Measurements from ENCODE around the gene ZBTB8B.
"Not testable (repeated sequence)": the region's sequence is repeated elsewhere in the genome, so short reads cannot be mapped to it uniquely, and the experiment has no call there.

DNA sequence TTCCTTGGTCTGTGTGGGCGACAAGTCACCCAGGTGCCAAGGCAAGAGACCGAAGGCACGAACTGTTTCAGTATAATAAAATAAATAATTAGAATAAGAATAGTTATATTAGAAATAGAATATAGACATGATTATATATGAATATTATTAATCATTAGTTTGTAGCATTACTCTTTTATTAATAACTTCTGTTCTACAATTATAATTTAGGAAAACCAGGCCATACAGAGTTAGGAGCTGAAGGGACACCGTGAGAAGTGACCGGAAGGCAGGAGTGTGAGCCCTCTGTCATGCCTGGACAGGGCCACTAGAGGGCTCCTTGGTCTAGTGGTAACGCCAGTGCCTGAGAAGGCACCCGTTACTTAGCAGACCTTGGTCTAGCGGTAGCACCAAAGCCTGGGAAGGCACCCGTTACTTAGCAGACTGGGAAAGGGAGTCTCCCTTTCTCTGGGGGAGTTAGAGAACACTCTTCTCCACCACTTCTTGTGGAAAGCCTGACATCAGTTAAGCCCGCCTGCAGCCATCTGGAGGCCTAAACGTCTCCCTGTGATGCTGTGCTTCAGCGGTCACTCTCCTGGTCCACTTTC lies 16.6 kb upstream of the ZBTB8B start:
- TF ChIP-seq, protein P1, sequence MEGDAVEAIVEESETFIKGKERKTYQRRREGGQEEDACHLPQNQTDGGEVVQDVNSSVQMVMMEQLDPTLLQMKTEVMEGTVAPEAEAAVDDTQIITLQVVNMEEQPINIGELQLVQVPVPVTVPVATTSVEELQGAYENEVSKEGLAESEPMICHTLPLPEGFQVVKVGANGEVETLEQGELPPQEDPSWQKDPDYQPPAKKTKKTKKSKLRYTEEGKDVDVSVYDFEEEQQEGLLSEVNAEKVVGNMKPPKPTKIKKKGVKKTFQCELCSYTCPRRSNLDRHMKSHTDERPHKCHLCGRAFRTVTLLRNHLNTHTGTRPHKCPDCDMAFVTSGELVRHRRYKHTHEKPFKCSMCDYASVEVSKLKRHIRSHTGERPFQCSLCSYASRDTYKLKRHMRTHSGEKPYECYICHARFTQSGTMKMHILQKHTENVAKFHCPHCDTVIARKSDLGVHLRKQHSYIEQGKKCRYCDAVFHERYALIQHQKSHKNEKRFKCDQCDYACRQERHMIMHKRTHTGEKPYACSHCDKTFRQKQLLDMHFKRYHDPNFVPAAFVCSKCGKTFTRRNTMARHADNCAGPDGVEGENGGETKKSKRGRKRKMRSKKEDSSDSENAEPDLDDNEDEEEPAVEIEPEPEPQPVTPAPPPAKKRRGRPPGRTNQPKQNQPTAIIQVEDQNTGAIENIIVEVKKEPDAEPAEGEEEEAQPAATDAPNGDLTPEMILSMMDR (IDR thresholded peaks at IDR 0.05; ENCODE audit: low read depth, low read length, poor library complexity, severe bottlenecking): peak; percentile 61
- TF ChIP-seq EZH2phosphoT487 (IDR thresholded peaks at IDR 0.05; ENCODE audit: borderline replicate concordance, low read length): not testable (repeated sequence)

All from DOHH2 (cell line).